Measurements from ENCODE around the gene NCDN.

GRCh38 chr1:35590476-35591040 lies 33.0 kb downstream of the NCDN start:
- TF ChIP-seq POLR2A (IDR thresholded peaks at IDR 0.05) (no peak), CTCF (IDR thresholded peaks at IDR 0.05) (no peak)
